A549 (cell line): Measurements from ENCODE around the gene RAB8B.

ENCODE experiments used
- CHD4 ChIP-seq: fragments of 200-600 bp; sonication (generic); IDR thresholded peaks from 2 replicates; pipeline ENCODE4 v1.6.1; 2016; ENCODE audit warnings: antibody characterized with exemption, mild to moderate bottlenecking, borderline replicate concordance
- EP300 ChIP-seq, 2 experiments: fragments of >200 bp; sonication (Bioruptor Twin); formaldehyde crosslinking; IDR thresholded peaks; 2 replicates in 1 of 2; 3 replicates in 1 of 2; pipeline ENCODE4 v1.6.1; 2016 to 2017
- KDM1A ChIP-seq: fragments of 200-600 bp; sonication (generic); IDR thresholded peaks from 2 replicates; pipeline ENCODE4 v1.6.1; 2016; ENCODE audit warnings: low read depth, mild to moderate bottlenecking
- USF2 ChIP-seq: fragments of 450-650 bp; IDR thresholded peaks from 2 replicates; pipeline ENCODE4 v1.6.1; 2014; ENCODE audit warnings: antibody characterized with exemption
- TF ChIP-seq, protein P1 (sequence below): fragments of >200 bp; sonication (Bioruptor Twin); formaldehyde crosslinking; IDR thresholded peaks from 3 replicates; pipeline ENCODE4 v1.5.1; 2016
- TF ChIP-seq, protein P2 (sequence below): IDR thresholded peaks from 2 replicates; pipeline ENCODE4 v1.6.1; 2012

- no peak for TF ChIP-seq USF2
- TF ChIP-seq, protein P1, sequence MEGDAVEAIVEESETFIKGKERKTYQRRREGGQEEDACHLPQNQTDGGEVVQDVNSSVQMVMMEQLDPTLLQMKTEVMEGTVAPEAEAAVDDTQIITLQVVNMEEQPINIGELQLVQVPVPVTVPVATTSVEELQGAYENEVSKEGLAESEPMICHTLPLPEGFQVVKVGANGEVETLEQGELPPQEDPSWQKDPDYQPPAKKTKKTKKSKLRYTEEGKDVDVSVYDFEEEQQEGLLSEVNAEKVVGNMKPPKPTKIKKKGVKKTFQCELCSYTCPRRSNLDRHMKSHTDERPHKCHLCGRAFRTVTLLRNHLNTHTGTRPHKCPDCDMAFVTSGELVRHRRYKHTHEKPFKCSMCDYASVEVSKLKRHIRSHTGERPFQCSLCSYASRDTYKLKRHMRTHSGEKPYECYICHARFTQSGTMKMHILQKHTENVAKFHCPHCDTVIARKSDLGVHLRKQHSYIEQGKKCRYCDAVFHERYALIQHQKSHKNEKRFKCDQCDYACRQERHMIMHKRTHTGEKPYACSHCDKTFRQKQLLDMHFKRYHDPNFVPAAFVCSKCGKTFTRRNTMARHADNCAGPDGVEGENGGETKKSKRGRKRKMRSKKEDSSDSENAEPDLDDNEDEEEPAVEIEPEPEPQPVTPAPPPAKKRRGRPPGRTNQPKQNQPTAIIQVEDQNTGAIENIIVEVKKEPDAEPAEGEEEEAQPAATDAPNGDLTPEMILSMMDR: no peak
- no peak for TF ChIP-seq CHD4
- no peak for TF ChIP-seq EP300 (IDR thresholded peaks at IDR 0.05)
- no peak for TF ChIP-seq KDM1A
- TF ChIP-seq, protein P2, sequence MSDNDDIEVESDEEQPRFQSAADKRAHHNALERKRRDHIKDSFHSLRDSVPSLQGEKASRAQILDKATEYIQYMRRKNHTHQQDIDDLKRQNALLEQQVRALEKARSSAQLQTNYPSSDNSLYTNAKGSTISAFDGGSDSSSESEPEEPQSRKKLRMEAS: no peak
These were observed 22.9 kb downstream of the RAB8B start for GRCh38 chr15:63212050-63213004.
